T47D (cell line): ENCODE measurements around the gene CGREF1.
"Not testable (repeated sequence)": the region's sequence is repeated elsewhere in the genome, so short reads cannot be mapped to it uniquely, and the experiment has no call there.

Source experiments
- DNase-seq, 2 experiments: peaks; one replicate each; pipeline versions ENCODE4 v3.0.0 to v3.0.0-alpha.2; 2011 to 2012; ENCODE audit warnings: low read depth in 1 of 2, low spot score in 1 of 2
- JUND ChIP-seq: IDR thresholded peaks from 2 replicates; pipeline ENCODE4 v1.6.1; 2012; ENCODE audit warnings: low read depth
- in situ Hi-C: cut with HindIII; loops from 2 replicates; pipeline ENCODE4 v1.10.0; 2016; ENCODE audit warnings: low sequenced_read_pairs, low pct_unique_long_range_greater_than_20kb

CGREF1 gene

GRCh38 chr2:27079233-27080139 lies 39.4 kb downstream of the CGREF1 start:
- no peak for DNase-seq
- no peak for TF ChIP-seq JUND
- in situ Hi-C loops: no loop called here

GRCh38 chr2:27078267-27079194 lies 40.4 kb downstream of the CGREF1 start, which contains the start of gene EMILIN1:
EMILIN1 (plus strand) TSS chr2:27078615; CDS start chr2:27079066, 451 bp downstream.
- in situ Hi-C loops: no loop called here
- no peak for TF ChIP-seq JUND
- DNase-seq: no peak

GRCh38 chr2:27077231-27077630 lies 41.7 kb downstream of the CGREF1 start:
- no peak for DNase-seq
- in situ Hi-C loops: no loop called here
- TF ChIP-seq JUND: no peak

GRCh38 chr2:27076323-27076722 lies 42.6 kb downstream of the CGREF1 start:
- no peak for TF ChIP-seq JUND
- no peak for DNase-seq
- in situ Hi-C loops: no loop called here

- in situ Hi-C loops, DNase-seq: not testable (repeated sequence)
Measured at GRCh38 chr2:27075566-27075871, 43.4 kb downstream of the CGREF1 start.

GRCh38 chr2:27074738-27075565 lies 44.0 kb downstream of the CGREF1 start:
- in situ Hi-C loops: no loop called here
- no peak for DNase-seq
- no peak for TF ChIP-seq JUND

GRCh38 chr2:27073782-27074181 lies 45.1 kb downstream of the CGREF1 start:
- no peak for TF ChIP-seq JUND
- in situ Hi-C loops: no loop called here

GRCh38 chr2:27072920-27073319 lies 46.0 kb downstream of the CGREF1 start:
- in situ Hi-C loops: no loop called here

More at GRCh38 chr2:27073782-27074181, 45.1 kb downstream of the CGREF1 start:
- DNase-seq: no peak

GRCh38 chr2:27071990-27072830 lies 46.7 kb downstream of the CGREF1 start:
- in situ Hi-C loops: no loop called here
- no peak for DNase-seq
- TF ChIP-seq JUND: no peak

More at GRCh38 chr2:27072920-27073319, 46.0 kb downstream of the CGREF1 start:
- no peak for DNase-seq
- no peak for TF ChIP-seq JUND

- peak; percentile 91 to 92 for DNase-seq
- in situ Hi-C loops: no loop called here
- no peak for TF ChIP-seq JUND
Measured at GRCh38 chr2:27071277-27071989, 47.5 kb downstream of the CGREF1 start, which contains the start of gene OST4. OST4 (minus strand) TSS chr2:27071654.
